K562 (cell line): ENCODE data around the gene ZNF487. TPM values are rescaled to one million over a fixed set of nuclear protein-coding genes. Genes with fewer than 3 reads are reported as not detected.

ENCODE experiments used
- ATF3 ChIP-seq, 2 experiments: fragments of 450-650 bp in 1 of 2; sonication (generic) in 1 of 2; formaldehyde crosslinking in 1 of 2; IDR thresholded peaks in 1 of 2; conservative IDR thresholded peaks in 1 of 2; 2 replicates each; pipeline versions ENCODE4 v1.6.1 to v1.8.1; 2016 to 2023; ENCODE audit warnings: mild to moderate bottlenecking in 2 of 2, moderate library complexity in 2 of 2, inconsistent platforms in 1 of 2, missing genetic modification reagents in 1 of 2
- CCAR2 ChIP-seq: fragments of 200-400 bp; formaldehyde crosslinking; IDR thresholded peaks from 2 replicates; pipeline ENCODE4 v1.6.1; 2017; ENCODE audit warnings: mild to moderate bottlenecking, low read depth, low read length
- CREB3L1 ChIP-seq: fragments of 450-650 bp; IDR thresholded peaks from 2 replicates; pipeline ENCODE4 v1.6.1; 2014; ENCODE audit warnings: low read depth, mild to moderate bottlenecking, moderate library complexity, borderline replicate concordance
- GTF2E2 ChIP-seq: fragments of 200-800 bp; sonication (Bioruptor generic); IDR thresholded peaks from 2 replicates; pipeline ENCODE4 v1.6.1; 2016; ENCODE audit warnings: missing genetic modification characterization, missing compliant biosample characterization
- HMG20A ChIP-seq: fragments of 450-650 bp; formaldehyde crosslinking; conservative IDR thresholded peaks from 2 replicates; pipeline ENCODE4 v1.4.0; 2020; ENCODE audit warnings: mild to moderate bottlenecking, mixed read lengths
- HNRNPH1 ChIP-seq: fragments of 200-400 bp; formaldehyde crosslinking; optimal IDR thresholded peaks from 2 replicates; pipeline ENCODE3; 2017; ENCODE audit warnings: low read depth, mild to moderate bottlenecking, low read length, moderate library complexity
- HNRNPLL ChIP-seq: fragments of 200-400 bp; formaldehyde crosslinking; IDR thresholded peaks from 2 replicates; pipeline ENCODE4 v1.6.1; 2017; ENCODE audit warnings: low read length, low read depth, mild to moderate bottlenecking; ENCODE audit not compliant: poor library complexity, severe bottlenecking
- IRF2 ChIP-seq: sonication (generic); formaldehyde crosslinking; IDR thresholded peaks from 2 replicates; pipeline ENCODE4 v1.8.1; 2022; ENCODE audit warnings: mild to moderate bottlenecking, missing genetic modification reagents
- LARP7 ChIP-seq: fragments of 450-650 bp; IDR thresholded peaks from 2 replicates; pipeline ENCODE4 v1.6.1; 2016
- MTF1 ChIP-seq: fragments of 250-450 bp; sonication (Bioruptor Pico); IDR thresholded peaks from 2 replicates; pipeline ENCODE4 v1.9.0; 2021; ENCODE audit warnings: moderate library complexity, mild to moderate bottlenecking, inconsistent platforms, borderline replicate concordance
- NFRKB ChIP-seq: fragments of 450-650 bp; IDR thresholded peaks from 2 replicates; pipeline ENCODE4 v1.6.1; 2016; ENCODE audit warnings: low read depth
- NFXL1 ChIP-seq: fragments of 450-650 bp; formaldehyde crosslinking; IDR thresholded peaks from 2 replicates; pipeline ENCODE4 v1.4.0; 2021; ENCODE audit warnings: mild to moderate bottlenecking
- PHF20 ChIP-seq: fragments of 450-650 bp; IDR thresholded peaks from 2 replicates; pipeline ENCODE4 v1.6.1; 2018; ENCODE audit not compliant: partially characterized antibody
- POU5F1 ChIP-seq: fragments of 150-350 bp; IDR thresholded peaks from 2 replicates; pipeline ENCODE4 v1.6.1; 2014; ENCODE audit warnings: borderline replicate concordance, low read length, low read depth, mild to moderate bottlenecking; ENCODE audit not compliant: partially characterized antibody
- RBM39 ChIP-seq: fragments of 200-400 bp; formaldehyde crosslinking; optimal IDR thresholded peaks from 2 replicates; pipeline ENCODE3; 2018; ENCODE audit warnings: low read depth, low read length
- SMAD3 ChIP-seq: fragments of 450-650 bp; formaldehyde crosslinking; conservative IDR thresholded peaks from 2 replicates; pipeline ENCODE4 v1.4.0; 2020; ENCODE audit warnings: mild to moderate bottlenecking
- SOX6 ChIP-seq: fragments of 450-650 bp; IDR thresholded peaks from 2 replicates; pipeline ENCODE4 v1.6.1; 2014; ENCODE audit warnings: mild to moderate bottlenecking
- SRSF7 ChIP-seq: fragments of 200-400 bp; formaldehyde crosslinking; optimal IDR thresholded peaks from 2 replicates; pipeline ENCODE3; 2017; ENCODE audit warnings: mild to moderate bottlenecking, low read depth, low read length
- TEAD2 ChIP-seq: fragments of 450-650 bp; IDR thresholded peaks from 2 replicates; pipeline ENCODE4 v1.6.1; 2016; ENCODE audit warnings: missing genetic modification characterization, control low read depth, missing compliant biosample characterization
- VEZF1 ChIP-seq: fragments of 200-800 bp; sonication (Bioruptor generic); IDR thresholded peaks from 2 replicates; pipeline ENCODE4 v1.6.1; 2017; ENCODE audit warnings: missing genetic modification characterization, missing compliant biosample characterization
- ZHX1 ChIP-seq: fragments of 150-350 bp; conservative IDR thresholded peaks from 2 replicates; pipeline ENCODE4 v1.6.1; 2014; ENCODE audit warnings: low read length
- ZNF124 ChIP-seq: sonication (generic); formaldehyde crosslinking; IDR thresholded peaks from 2 replicates; pipeline ENCODE4 v1.8.1; 2022; ENCODE audit warnings: missing genetic modification reagents
- polyA plus RNA-seq, 8 experiments: library from polyadenylated mRNA; depleted of rRNA in 4 of 8; stranded (reverse) in 5 of 8; unstranded in 3 of 8; fragments of >200 nt; fragmentation: Nextera tagmentation in 2 of 8; fragmentation: Illumina TruSeq in 1 of 8; extraction: Ambion mirVana in 2 of 8; extraction: Trizol in 1 of 8; gene quantifications; 2 replicates each; pipeline versions ENCODE4 v1.2.1 to v1.2.3, GENCODE V29; 2011 to 2014; ENCODE audit warnings: inconsistent platforms in 1 of 8, missing spikeins in 1 of 8
- total RNA-seq, 7 experiments: library from RNA; depleted of rRNA in 6 of 7; stranded (reverse); fragments of >200 nt in 6 of 7; fragmentation: Illumina TruSeq in 2 of 7; extraction: Trizol in 2 of 7; gene quantifications; 2 replicates each; pipeline versions ENCODE4 v1.2.1 to v1.2.3, GENCODE V29; 2011 to 2021; ENCODE audit warnings: low replicate concordance in 1 of 7

Gene ZNF487
- total and polyA plus RNA-seq, 9 of the 15 experiments (the other 6 are each of a cell fraction or from before 2014, with no cell fraction given): 1.9 to 6.5 (median 4.2) TPM

GRCh38 chr10:43420369-43421200, 16.3 kb upstream of the ZNF487 start (continued):
- no peak for TF ChIP-seq SRSF7
- TF ChIP-seq HNRNPLL: peak; percentile 51
- no peak for TF ChIP-seq ZNF124 (CRISPR knock-in tag)
- TF ChIP-seq POU5F1: no peak
- TF ChIP-seq SMAD3 (CRISPR knock-in tag): no peak
- TF ChIP-seq HMG20A (CRISPR knock-in tag): no peak
- TF ChIP-seq ATF3 (IDR thresholded peaks at IDR 0.05): peak; percentile 78
- TF ChIP-seq ATF3 (CRISPR knock-in tag; conservative IDR thresholded peaks at IDR 0.05): no peak
- TF ChIP-seq PHF20: no peak
- TF ChIP-seq NFXL1 (CRISPR knock-in tag): no peak
- no peak for TF ChIP-seq CCAR2
- TF ChIP-seq CREB3L1: 0 out of 2 replicates have a peak, but pooled peaks have one; percentile 15
- no peak for TF ChIP-seq ZHX1
- 0 out of 2 replicates have a peak, but pooled peaks have one; percentile 42 for TF ChIP-seq GTF2E2 (tag)
- TF ChIP-seq MTF1 (CRISPR knock-in tag): no peak
- TF ChIP-seq IRF2 (CRISPR knock-in tag): no peak
- no peak for TF ChIP-seq HNRNPH1
- no peak for TF ChIP-seq RBM39
- TF ChIP-seq SOX6: peak; percentile 67
- no peak for TF ChIP-seq TEAD2
- 0 out of 2 replicates have a peak, but pooled peaks have one; percentile 51 for TF ChIP-seq NFRKB
- no peak for TF ChIP-seq LARP7
- peak; percentile 77 for TF ChIP-seq VEZF1
